DMS153 (cell line): ENCODE measurements around the gene FASN.

ENCODE experiments used
- DNase-seq: peaks from one replicate; lab custom pipeline; 2025; lab: John Stamatoyannopoulos, UW

The FASN gene

DNA sequence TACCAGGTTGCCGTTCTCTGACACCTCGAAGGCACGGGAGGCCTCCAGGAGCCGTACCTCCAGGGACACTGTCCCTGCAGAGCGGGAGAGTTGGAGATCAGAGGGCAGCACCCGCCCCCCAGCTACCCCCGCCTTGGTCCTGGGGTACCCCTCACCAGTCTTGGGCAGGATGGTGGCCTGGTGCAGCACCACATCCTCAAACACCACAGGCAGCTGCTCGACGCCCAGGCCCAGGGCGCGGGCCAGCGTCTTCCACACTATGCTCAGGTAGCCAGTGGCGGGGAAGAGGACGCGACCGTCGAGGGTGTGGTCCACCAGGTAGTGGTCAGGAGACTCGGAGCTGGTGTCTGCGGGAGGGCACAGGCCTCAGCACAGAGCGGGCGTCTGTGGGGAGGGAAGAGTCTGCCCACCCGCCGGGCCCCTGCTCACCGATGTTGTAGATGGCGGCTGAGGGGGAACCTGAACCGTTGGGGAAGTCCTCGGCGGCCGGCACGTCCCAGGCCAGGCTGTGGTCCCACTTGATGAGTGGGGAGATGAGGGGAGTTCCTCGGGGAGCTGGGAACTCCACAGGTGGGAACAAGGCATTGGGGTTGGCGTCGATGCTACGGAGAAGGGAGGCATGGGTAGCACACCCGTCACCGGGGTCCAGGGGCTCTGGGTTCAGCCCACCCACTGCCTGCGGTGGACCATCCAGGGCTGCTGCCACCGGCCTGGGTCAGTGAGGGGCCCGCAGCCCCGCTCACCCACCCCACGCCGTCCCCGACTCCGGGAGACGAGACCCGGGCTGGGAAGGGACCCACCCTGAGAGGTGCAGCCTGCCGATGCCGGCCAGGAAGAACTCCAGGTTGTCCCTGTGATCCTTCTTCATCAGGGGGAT is 9.8 kb downstream of the FASN start:
- no peak for DNase-seq

DNA sequence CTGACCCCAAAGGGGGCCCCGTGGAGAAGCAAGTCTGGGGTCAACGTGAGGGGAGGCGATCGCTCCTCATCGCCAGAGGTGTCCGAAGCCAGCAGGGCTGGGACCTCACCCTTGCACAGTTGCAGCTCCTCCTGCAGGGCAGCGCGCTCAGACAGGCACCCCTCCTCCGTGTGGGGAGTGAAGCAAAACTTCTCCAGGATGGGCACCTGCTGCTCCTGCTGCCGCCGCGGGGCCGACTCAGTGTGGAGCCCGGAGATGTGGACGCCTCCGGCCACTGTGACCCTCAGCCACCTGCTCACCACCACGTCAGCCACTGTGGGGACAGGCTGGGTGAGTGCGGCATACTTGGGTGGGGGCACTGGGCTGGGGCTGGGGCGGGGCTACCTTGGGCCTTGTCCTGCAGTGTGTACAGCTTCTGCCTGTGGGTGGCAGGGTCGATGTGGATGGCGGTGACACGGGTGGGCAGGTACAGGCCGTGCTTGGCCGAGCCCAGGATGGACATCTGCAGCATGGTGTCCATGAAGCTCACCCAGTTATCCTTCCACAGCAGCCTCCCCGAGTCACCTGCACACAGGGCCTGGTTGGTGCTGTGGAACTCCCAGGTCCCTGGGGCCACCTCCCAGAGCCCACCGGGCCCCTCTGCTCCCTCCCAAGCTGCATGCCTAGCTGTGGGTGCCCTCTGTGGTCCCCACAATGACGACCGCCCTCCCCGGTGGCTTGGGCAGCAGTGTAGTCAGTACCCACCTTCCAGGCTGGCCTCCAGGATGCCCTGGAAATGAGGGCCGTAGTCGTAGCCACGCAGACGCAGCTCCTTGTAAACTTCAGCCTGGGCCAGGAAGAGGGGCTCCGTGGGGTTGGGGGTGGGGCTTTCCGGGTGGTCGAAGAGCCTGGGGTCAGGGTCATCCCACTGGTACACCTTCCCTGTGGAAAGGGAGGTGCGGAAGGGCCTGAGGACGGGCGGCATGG is 10.8 kb downstream of the FASN start:
- no peak for DNase-seq

DNA sequence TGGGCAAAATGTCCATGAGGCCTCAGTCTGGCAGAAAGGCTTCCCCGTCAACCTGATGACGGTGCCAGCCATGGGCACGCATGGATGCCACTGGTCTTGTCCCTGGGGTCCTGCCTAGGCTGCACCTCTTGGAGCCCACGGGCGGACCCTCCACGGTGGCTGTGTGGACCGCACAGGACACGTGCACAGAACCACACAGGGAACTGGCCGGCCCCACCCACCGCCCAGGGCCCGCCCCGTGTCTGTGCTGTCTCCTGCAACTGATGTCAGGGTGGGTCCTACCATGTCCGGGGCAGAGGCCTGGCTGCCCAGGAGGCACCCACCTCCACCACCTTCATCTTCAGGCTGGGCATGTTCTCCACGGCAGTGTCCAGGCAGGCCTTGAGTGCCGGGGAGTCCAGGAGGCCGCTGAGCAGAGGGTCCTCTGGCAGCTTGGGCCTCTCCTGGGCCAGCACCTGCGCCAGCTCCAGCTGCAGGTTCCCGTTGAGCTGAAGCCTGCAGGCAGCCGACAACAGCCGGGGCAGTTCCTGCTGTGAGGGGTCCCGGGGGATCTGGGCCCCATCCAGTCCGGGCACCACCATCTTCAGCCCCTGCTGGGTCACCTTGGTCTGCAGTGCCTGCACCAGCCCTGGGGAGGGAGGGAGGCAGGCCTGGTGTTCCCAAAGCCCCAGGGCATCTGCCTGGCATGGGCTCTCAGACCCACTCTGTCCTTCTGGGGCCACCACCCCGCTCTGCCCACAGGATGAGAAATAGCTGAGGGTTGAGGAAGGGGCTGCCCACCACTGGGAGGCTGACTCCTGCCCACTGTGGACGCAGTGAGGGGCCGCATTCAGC is 11.9 kb downstream of the FASN start:
- DNase-seq, result no peak

DNA sequence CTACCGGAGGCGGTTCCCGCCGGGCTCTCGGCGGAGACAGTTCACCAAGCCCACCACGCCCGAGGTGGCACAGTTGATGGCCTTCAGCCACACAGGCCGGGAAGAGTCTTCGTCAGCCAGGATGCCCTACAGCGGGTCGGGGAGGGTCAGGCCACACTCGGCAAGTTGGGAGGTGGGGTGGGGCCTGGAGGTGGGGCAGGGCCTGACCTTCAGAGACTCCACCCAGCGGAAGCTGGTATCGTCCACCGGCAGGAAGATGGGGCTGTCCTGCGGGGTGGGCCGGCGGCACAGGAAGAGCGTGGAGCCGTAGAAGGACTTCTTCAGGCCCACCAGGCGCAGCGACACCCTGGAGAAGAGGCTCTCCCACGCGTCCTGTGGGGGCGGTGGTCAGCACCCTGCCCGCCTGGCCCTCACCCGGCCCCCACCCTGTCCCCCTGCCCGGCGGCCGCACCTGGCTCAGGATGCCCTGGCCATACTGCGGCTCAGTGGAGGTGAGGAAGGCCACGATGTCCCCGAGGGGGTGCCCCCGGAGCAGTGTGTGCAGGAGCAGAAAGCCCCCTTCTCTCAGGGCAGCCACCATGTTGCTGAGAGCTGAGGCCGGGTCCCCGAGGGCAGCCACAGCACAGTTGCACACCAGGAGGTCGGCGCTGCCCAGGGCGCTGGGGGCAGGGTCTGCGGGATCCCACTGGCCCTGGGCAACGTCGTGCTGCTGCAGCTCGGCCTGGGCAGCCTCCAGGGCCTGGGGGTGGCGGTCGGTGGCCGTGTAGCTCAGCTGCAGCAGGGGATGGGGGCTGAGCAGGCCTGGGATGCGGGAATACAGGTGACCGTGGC is 12.8 kb downstream of the FASN start:
- DNase-seq, result no peak

DNA sequence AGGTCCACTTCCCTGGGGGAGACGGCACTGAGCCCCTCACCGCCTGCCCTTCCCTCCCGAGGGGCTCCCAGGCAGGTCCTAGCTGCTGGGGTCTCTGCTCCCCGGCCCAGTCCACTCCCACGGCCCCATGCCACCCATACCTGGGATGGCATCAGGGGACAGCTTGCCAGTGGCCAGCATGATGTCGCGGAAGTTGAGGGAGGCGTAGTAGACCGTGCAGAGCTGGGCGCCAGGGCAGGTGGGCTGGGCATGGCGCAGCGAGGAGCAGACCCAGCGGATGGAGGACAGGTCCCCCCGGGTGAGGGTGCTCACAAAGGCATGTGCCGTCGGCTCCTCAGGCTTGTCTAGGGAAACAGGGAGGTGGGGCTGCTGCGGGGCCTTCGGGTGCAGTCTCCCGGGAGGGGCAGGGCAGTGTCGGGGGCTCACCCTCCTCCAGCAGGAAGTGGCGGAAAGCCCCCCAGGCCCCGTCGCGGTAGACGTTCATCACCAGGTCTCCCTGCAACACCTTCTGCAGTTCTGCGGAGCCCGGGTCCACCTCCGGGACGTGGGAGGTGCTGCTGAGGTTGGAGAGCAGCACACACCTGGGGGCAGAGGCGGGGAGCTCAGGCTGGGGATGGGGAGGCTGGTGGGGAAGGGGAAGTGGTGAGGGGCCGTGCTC is 13.5 kb downstream of the FASN start:
- no peak for DNase-seq

DNA sequence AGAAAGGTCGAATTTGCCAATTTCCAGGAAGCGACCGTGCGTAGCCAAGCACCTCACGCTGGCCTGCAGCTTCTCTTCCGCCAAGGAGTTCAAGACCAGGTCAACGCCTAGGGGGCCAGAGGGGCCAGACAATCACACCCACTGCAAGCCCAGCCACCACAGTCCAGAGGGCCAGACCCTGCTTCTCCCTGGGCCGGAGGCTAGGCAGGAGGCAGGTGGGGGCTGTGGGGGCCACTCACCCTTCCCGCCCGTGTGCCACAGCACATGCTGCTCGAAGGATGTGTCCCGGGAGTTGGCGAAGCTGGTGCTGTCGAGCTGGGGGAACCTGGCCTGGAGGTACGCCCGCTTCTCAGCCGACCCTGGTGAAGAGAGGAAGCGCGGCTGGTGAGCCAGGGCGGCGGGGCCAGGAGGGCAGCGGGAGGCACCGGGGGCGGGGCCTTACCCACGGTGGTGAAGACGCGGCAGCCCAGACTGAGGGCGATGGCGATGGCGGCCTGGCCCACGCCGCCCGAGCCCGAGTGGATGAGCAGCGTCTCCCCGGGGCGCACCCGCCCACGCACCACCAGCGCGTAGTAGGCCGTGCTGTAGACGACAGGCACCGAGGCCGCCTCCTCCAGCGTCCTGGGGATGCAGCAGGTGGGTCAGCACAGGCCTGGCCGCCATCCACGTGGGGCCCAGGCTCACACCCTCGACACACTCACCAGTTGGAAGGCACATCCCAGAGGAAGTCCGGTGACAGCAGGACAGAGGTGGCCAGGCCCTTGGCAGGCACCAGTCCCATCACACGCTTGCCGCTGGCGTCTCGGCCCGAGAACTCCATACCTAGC is 14.3 kb downstream of the FASN start:
- DNase-seq, result no peak

DNA sequence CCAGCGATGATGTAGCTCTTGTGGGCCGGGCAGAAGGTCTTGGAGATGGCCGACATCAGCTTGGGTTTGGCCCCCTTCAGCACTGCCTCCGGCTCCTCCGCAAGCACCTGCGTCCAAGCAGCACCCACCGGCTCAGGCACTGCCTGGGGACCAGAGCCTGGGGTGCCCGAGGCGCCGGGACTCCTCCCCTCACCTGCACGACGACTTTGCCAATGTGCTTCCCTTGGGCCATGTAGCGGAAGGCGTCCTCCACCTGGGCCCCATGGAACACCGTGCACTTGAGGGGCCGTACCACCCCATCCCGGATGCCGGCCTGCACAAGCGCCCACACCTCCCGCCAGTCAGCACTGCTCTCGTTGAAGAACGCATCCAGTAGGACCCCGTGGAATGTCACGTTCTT is 15.0 kb downstream of the FASN start:
- DNase-seq, result no peak

DNA sequence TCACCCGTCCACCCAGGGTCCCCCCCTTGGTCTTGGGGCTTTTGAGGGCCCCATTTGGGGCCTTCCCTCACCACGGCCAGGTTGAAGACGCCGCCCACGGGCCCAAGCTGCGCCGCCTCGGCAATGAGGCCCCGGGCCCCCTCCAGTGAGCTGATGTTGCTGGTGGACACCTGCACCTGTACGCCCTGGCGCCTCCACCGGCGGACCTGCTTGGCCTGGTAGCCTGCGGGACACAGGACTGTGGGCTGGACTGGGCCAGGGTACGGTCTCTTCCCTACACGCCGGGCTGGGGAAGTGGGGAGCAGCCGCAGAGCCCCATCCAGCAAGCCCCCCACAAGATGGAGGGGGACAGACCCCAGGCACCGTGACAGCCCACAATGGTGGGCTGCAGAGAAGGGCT is 15.6 kb downstream of the FASN start:
- DNase-seq, result no peak

DNA sequence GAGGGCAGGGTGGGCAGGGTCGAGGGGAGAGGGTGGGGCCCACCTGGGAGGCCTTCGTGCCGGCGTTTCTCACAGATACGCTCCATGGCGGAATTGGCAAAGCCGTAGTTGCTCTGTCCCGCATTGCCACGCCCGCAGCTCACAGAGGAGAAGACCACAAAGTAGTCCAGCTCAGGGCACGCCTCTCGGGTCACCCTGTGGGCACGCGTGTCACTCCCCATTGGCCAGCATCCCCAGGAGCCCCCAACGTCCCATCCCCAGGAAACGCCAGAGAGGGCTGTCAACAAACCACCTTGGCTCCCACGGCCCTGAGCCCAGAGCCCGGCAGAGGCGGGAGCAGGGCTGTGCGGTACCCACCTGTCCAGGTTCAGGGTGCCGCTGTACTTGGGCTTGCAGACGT is 16.1 kb downstream of the FASN start:
- DNase-seq, result no peak

DNA sequence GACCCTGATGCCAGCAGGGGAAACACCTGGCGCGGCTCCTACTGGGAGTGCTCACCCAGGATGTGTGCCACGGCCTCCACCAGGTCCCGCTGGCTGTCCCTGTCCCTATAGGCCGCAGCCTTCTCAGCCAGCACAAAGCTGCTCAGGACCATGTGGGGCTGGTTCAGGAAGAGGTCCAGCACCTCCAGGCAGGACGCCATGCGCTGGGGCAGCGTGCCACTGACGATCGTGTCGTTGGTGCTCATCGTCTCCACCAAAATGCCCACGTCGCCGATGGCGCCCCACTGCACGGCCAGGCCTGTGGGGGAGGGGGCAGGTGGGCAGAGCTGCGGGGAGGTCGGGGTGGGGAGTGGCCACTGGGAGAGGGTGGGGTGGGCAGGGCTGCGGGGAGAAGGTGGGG is 16.5 kb downstream of the FASN start:
- DNase-seq, result no peak

DNA sequence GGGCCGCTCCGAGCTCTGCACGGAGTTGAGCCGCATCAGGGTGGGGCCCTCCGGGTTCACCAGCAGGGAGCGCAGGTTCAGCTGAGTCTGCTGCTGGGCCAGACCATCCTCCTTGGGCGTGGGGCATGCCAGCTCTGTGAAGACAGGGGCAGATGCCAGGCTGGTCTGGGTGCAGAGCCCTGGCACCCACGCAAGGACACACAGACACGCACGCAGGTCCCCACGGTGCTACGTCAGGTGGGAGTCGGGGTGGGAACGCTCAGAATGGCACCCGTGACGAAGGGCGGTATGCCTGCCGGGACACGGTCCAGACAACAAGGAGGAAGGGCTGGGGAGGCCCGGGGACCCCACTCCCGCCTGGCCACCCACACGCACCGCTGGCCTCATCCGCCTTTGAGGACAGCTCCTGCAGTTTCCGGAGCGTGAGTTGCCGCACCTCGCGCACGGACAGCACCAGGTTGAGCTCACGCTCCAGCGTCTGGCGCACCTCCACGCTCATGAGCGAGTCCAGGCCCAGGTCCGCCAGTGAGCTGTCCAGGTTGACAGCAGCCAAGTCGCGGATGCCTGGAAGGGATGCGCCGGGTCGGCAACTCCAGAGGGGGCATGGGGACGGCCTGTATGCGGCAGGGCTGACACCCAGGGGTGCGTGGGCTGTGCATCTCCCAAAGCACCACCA is 17.1 kb downstream of the FASN start:
- DNase-seq, result no peak

DNA sequence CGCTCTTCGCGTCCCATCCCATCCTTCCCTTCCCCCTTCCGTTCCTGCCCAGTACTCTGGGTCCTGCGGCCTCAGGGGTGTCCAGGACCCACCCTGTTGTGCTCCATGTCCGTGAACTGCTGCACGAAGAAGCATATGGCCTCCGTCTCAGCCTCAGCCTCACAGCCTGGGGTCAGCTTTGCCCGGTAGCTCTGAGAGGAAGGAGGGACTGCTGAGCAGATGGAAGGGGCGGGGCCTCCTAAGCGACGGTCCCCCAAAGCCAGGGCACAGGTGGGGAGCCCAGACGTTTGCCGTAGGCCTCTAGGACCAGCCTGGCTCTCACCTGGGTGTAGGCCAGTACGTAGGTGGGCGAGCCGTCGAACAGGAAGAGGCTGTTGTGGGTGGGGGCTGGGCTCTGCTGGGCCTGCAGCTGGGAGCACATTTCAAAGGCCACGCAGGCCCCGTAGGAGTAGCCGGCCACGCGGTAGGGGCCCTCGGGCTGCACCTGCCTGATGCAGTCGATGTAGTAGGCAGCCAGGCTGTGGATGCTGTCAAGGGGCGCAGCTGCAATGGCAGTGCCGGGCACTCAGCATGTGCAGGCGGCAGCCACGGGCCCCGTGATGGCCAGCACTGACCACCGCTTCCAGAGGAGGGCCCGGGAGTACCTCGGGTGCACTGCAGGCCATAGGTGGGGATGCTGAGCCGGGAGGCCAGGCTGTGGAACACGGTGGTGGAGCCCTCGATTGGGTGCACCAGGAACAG is 17.8 kb downstream of the FASN start:
- DNase-seq, result no peak

DNA sequence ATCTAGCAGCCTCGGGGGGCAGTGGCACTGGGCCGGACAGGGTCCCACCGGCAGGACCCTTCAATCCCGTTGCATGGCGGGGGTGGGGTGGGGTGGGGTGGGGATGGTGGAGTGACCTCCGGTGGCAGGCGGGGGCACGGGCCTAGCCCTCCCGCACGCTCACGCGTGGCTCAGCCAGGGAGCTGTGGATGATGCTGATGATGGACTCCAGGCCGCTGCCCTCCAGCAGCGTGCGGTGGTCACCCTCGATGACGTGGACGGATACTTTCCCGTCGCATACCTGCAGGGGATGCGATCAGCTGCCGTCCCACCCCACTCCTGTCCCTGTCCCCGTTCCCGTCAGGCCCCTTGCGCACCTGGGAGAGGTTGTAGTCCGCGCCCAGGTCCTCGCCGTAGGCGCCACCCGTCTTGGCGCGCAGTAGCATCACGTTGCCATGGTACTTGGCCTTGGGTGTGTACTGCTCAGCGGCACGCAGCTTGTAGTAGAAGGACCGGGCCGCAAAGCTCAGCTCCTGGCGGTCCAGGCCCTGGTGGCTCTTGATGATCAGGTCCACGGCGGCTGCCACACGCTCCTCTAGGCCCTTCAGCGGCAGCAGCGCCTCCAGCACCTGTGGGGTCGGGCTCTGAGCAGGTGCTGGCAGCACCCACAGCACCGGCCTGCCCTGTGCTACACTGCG is 18.9 kb downstream of the FASN start:
- no peak for DNase-seq

DNA sequence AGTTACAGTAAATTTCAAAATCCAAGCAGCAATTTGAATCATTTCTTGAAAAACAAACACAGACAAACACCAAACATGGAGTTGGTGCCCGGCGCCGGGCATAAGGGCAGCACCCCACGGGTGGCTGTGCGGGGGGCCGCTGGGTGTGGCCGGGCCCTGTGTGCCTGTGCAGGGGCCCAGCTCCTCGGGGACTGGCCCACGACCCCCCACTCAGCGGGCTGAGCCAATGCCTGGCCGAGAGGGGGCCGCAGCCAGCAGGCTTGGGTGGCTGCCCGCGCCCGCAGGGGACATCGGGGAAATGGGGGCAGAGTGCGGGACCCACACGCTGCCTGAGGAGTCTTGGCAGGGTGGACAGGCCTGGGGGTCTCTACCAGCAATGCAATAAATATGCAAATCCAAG is 19.6 kb downstream of the FASN start:
- no peak for DNase-seq

DNA sequence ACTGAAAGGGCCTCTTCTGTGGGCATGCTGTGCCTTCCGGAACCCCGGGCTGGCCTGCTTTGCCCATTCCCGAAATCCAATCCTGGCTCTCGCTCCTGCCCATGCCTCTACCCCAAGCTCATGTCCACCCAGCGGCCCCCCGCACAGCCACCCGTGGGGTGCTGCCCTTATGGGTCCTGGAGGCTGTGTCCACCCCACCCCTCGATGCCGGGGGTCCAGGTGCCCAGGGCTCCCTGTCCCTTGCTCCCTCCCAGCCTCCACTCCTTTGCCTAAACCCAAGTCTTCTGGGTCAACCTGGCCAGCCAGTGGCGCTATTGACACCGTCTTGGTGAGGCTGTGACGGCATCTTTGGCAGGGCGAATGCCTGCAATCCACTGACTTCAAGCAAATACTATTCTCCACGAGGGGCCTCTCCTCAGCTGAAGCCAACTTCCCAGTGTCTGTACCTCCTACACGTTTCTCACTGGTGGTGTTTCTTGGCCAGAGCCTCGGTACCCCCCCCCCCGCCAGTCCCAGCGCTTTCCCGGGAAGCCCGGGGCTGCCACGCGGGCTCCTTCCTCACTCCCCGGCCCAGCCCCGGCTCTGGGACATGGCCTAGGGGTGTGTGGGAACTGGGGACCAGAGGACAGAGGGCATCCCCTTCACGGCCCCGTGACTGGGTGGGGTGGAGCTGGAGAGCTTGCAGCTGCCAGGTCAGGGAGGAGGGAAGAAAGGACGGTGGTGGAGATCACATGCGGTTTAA is 20.2 kb downstream of the FASN start:
- no peak for DNase-seq

DNA sequence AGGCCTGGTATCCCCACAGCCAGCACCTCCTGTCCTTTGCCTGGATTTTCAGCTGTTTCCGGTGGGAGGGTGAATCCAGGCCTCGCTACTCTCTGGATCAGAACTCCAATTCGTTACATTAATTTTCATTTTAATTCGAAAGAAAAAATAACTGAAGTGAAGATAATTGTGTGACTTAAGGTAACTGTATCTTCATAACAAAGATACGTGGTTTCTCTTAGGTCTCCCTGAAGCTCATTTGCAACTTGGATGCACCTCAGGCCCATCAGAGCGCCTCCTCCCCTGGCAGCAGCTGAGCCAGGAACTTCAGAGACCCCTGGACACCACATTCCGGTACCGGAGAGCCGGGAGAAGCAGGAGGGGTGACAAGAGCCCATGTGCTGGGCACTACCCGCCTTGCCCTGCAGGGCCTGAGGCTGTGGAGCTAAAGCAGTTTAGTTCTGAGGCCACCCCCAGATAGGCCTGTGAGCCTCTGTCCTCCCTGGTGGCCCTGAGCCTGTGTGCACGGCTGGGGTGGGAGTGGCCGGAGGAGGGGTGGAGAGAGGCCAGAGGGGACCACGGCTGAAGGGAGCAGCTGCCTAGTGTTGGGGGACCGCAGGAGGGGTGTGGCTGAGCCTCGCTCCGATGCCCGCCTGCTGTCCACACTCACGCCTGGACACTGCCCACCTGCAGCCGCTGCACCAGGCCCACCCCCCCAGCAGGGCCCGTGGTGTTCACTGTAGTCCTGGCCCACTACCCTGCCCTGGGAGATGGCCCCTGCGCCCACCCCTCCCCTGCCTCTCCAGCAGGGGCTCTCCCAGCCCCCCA is 21.0 kb downstream of the FASN start:
- DNase-seq, result no peak
